Inferior parietal cortex (tissue), 1 donor: ENCODE measurements around the gene CLCN6.

Experiments
- DNase-seq: peaks from one replicate; pipeline ENCODE4 v3.0.0-alpha.2; 2016; ENCODE audit errors: extremely low spot score

The CLCN6 gene

GRCh38 chr1:11850156-11850555, 44.2 kb downstream of the CLCN6 start:
- no peak for DNase-seq

DNA sequence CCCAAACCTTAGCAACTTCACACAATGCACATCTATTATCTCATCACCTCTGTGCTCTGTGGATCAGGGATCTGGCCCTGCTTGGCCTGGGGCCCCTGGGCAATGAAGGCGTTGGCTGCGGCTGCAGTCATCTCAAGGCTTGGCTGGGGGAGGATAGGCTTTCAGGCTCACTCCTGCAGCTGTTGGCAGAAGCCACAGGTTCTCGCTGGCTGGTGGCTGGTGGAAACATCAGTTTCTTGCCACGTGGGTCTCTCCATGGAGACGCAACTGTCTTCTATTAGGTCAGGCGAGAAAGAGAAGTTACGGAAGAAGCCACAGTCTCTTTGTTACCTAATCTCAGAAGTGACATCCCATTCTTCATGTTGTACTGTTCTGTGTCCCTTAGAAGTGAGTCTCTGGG, 45.2 kb downstream of the CLCN6 start:
- no peak for DNase-seq

- no peak for DNase-seq
Observed at GRCh38 chr1:11854519-11854918, 48.5 kb downstream of the CLCN6 start.

DNA sequence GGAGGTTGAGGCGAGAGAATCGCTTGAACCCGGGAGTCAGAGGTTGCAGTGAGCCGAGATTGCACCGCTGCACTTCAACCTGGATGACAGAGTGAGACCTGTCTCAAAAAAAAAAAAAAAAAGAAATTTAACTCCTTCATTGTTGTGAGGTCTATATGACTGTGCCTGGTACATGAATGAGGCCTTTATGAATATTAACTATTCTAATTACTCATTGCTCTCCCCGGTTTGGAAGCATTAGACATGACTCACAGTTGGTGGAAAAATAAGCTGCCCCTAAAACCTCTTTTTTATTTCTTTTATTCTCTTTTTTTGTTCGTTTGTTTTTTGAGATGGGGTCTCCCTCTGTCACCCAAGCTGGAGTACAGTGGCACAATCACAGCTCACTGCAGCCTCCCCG, 49.4 kb downstream of the CLCN6 start:
- no peak for DNase-seq

- no peak for DNase-seq
Observed at GRCh38 chr1:11856698-11857097, 50.7 kb downstream of the CLCN6 start.

DNA sequence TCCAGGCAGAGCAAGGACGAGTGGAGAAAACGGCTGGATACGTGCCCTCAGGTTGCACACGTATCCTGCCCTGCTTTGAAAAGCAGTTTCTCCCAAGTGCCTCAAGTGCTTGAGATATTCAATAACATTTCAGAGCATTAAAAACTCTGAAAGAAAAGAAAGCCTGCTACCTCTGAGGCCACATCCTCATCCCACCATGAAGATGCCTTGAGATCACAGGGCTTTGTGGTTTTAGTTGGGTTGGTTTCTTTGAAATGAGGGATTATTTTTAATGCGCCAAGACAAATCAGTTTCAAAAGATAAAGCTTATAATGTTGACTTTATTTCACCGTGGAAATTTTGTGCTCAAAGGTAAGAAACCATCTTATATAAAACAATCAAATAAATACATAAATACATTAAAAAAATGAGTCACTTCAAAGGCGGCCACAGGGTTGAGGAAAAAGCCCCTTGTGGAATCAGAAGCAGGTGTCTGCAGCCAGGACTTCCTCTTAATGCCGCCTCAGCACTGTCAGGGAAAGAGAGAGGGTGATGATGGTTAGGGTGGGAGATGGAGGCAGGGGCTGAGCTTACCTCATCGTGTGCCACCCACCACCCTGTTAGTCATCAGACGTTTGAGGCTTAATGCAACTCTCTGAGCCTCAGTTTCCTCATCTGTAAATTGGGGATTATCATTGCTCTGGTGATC, 51.3 kb downstream of the CLCN6 start:
- no peak for DNase-seq

DNA sequence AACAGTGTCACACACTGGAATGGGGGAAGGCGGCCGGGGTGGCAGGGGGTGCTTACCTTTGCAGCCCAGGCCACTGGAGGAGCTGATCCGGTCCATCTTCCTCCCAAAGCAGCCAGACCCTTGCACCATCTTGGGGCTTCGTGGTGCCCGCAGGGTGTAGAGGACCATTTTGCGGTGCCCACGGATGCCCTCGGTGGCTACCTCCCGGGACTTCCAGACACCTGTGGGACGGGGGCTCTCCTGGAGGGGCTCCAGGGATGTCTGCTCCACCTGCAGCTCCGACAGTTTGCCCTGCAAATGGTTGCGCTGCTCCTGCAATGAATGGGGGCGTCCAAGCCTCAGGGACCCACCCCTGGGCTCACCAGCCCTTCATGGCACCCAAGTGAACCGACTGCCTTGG, 52.2 kb downstream of the CLCN6 start:
- no peak for DNase-seq

- no peak for DNase-seq
Observed at GRCh38 chr1:11858613-11858967, 52.6 kb downstream of the CLCN6 start, which contains the start of gene NPPB. NPPB (minus strand) TSS chr1:11858945; CDS start chr1:11858833, 112 bp downstream.

DNA sequence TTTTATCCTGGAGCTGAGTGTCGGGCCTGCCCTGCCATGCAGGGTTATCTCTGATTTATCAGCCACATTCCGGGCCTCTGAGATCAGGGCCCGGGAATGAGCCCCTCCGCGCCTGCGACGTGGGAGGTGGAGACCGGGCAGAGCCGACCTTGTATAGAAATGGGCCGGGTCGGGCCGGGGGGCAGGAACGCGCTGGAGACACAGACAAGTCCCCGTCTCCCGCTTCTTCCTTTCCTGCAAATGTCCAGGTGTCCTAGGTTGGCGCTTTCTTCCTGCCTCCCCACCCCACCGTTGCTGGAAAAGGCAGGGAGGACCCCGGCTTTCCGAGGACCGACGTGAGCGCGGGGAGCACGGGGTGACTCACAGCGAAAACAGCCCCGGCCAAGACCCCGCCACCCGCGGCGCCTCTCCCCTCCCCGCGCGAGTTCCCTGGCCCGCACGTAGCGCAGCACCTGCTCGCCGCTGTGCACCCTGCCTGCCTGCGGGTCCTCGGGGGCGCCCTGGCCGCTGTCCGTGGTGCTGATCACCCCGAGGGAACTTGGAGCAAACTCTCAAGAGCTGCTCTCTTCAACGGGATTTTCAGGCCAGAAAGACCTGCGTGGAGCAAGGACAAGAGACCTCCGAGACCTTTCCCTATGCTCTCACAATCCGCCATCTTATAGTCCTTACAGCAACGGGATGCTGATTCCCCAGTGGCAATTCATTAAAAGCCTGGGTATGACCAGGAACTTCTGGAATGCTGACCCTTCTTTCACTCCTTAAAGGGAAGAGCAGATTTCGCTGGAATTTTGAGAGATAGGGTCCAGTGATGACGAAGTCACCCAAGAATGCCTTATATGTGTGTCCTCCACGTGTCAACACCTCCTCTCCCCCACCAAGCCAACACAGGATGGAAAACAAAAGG, 53.2 kb downstream of the CLCN6 start:
- no peak for DNase-seq

DNA sequence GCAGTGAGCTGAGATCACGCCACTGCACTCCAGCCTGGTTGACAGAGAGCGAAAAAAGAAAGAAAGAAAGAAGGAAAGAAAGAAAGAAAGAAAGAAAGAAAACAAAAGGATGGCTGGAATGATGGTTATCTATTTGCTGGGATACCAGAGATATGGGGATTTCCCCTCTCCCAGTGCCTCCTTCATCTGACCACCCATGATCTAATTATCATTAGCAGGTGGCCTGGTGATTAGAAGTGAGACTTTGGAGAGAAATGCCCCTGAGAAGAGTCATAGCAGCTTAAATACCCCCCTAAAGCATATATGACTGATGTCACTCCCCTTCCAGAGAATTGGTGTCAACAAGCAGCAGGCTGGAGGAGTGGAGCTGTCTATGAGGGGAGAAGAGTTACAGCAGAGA, 54.1 kb downstream of the CLCN6 start:
- no peak for DNase-seq

- DNase-seq: no peak
Observed at GRCh38 chr1:11860587-11860986, 54.6 kb downstream of the CLCN6 start.

DNA sequence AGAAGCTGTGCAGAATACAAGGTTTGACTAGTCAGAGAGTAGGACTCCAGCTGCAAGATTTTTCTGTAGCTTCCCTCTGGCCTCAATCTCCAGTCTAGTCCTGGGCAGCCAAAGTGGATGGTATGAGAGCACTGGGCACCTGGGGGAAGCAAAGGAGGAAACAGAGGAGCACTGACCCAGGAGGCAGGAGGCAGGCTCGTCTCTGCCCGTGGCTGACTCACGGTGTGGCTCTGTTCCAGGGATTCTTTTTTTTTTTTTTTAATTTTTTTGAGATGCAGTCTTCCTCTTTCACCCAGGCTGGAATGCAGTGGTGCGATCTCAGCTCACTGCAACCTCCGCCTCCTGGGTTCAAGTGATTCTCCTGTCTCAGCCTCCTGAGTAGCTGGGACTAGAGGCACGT, 56.9 kb downstream of the CLCN6 start:
- no peak for DNase-seq

- DNase-seq: no peak
Observed at GRCh38 chr1:11868331-11868980, 62.5 kb downstream of the CLCN6 start.

- DNase-seq: no peak
Observed at GRCh38 chr1:11869104-11869503, 63.1 kb downstream of the CLCN6 start.

DNA sequence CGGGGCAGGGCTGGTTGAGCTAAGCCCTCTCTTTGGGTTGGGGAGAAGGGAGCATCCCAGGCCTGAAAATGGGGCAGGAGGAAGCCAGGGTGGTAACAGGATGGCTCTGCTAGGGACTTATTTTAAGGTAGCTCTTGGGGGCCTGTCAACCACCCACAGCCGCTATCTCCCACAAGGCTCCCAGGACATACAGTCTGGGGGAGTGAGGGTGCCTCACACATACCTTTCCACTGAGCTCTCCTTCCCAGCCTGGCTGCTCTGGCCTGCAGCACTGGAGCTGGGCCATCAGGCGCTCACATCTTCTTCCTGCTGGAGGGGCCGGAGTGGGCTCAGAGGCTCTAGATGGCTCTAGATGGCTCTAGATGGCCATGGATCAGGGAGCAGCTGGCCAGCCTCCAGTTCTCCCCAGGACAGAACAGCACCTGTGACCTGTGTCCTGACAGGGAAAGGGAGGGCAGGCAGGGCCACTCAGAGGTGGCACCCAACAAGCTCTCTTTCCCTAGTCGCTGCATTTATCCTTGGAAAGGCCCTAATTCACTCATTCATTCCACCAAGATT, 63.7 kb downstream of the CLCN6 start:
- no peak for DNase-seq

DNA sequence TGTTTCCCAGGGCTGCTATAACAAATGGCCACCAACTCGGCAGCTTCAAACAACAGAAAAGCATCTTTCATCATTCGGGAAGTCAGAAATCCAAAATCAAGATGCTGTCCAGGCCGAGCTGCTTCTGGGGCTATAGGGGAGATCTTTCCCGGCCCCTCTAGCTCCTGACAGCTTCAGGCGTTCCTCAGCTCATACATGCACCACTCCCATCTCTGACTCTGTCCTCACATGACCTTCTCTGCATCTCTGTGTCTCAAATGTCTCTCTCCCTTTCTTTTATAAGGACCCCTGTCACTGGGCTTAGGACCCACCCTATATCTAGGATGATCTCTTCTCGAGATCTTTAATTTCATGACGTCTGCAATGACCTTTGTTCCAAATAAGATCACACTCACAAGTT, 66.6 kb downstream of the CLCN6 start:
- DNase-seq: no peak

DNA sequence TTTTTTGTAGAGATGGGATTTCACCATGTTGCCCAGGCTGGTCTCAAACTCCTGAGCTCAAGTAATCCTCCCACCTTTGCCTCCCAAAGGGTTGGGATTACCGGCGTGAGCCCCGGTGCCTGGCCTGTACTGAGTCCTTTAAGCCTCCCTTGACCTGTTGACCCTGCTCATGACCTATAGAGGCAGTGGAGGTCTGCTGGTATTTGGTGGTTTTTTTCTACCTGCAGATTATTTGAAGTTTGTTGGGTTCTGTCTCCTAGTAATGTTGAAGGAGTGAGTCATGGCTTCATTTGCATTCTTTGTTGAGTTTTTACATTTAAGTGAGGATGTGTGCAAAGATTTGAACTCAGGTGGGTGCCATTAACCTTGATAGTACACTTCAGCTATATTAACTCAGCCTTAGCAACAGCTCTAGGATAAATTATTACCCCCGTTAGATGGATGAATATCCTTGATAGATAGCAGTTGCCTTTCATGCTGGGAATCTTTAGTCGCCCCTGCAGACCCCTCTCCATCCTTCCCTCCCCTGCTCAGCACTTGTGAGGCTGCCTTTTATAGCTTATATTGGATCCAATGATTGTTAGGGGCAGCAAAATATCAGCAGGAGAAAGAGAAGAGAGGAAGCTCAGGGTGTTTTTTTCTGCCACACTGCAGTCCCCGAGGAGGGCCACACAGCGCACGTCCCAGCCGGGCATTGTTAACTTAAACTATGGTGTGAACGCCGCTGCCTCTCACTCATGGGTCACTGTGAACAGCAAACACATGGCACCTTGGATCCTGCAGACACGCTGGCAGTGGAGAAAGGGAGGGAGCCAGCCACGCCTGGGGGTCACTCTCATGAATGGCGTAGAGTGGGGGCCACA, 67.6 kb downstream of the CLCN6 start:
- no peak for DNase-seq

DNA sequence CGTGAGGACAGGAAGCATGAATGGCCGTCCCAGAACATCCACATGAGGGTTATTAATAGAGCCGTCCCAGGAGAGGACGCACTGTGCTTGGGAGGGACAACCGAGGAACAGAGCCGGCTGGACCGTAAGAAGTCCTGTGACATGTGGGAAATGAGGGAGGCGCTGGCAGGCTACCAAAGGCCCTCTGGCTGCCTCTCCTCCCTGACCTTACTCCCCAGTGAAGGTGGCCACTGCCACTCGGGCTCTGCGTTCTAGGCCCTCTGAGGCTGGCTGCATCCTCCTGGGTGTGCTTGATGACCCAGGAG, 68.2 kb downstream of the CLCN6 start:
- DNase-seq: no peak

GRCh38 chr1:11874624-11875023, 68.6 kb downstream of the CLCN6 start:
- DNase-seq: no peak

DNA sequence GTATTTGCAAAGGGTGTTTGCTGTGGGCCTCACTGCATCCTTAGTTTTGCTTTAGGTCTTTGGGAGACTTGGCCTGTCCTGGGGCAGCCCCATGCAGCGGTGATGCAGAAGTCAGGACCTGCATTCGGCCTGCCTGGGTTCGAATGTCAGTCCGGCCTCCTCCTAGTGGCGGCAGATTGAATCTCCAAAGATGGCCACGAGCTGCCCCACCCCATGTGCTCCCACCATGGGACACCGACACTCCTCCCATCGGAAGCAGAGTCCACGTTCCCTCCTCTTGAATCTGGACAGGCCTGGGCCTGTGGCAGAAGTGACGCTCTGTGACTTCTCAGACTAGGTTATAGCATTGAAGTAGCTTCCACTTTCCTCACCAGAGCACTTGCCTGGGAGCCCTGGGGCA, 69.1 kb downstream of the CLCN6 start:
- DNase-seq: no peak

DNA sequence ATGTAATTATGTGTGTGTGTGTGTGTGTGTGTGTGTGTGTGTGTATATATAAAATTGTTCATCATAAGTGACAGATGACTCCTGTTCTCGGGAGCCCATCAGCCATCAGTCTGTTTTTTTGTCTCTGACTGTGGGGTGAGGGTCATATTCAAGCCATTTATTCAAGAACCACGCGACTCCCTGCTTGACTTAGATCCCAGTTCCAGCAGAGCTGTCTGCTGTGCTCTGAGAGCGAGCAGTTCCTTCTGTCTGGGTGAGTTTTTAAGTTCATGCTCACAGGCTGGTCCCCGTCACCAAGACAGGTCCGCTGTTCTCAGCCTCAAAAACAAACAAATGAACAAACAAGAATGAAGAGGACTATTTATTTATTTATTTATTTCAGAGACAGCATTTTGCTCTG, 71.1 kb downstream of the CLCN6 start:
- no peak for DNase-seq
